ENCODE data around the gene TMED9.
"Not testable (repeated sequence)": the region's sequence is repeated elsewhere in the genome, so short reads cannot be mapped to it uniquely, and the experiment has no call there.

Gene TMED9

DNA sequence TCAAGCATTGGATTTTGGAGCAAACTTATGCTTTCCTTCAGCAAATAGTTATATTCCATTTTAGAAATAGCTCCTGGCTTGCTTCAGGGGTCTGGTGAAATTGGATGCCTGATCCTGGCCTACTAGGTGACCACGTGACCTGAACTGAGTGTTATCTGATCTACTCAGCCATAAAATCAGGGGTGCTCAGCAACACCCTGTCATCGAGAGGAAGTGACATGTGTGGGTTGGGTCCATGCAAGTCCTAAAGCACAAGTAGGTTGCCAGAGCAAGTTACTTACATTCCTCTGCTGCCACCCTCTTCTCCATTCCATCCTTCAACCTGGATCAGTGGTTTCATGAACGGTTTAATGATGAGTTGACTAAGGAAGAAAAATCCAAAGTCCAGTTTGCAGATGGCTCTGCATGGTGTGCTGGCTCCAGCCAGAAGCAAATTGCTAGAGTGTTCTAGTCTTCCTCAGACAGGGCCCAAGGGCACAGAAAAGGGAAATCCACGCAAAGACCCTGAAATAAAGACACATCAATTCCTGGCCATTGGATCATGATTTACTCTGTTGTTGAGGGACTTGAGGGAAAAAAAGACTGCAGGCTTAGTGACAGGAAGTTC lies 34.9 kb upstream of the TMED9 start:
- Histone ChIP-seq H3K27ac (no peak overlapping the region), H3K36me3 (ENCODE audit: insufficient read depth) (no peaks in the 10 kb centered on the region)

GRCh38 chr5:177557796-177558195 lies 34.2 kb upstream of the TMED9 start:
- H3K36me3 ChIP-seq (ENCODE audit: insufficient read depth) = no peaks in the 10 kb centered on the region
- no peaks in the 10 kb centered on the region for H4K20me1 ChIP-seq (ENCODE audit: insufficient read depth)
- no peak overlapping the region for H3K27ac ChIP-seq
- no peak overlapping the region for H2AFZ ChIP-seq (ENCODE audit: low read depth)
- no peak overlapping the region for H3K4me2 ChIP-seq
- TF ChIP-seq, protein P1, sequence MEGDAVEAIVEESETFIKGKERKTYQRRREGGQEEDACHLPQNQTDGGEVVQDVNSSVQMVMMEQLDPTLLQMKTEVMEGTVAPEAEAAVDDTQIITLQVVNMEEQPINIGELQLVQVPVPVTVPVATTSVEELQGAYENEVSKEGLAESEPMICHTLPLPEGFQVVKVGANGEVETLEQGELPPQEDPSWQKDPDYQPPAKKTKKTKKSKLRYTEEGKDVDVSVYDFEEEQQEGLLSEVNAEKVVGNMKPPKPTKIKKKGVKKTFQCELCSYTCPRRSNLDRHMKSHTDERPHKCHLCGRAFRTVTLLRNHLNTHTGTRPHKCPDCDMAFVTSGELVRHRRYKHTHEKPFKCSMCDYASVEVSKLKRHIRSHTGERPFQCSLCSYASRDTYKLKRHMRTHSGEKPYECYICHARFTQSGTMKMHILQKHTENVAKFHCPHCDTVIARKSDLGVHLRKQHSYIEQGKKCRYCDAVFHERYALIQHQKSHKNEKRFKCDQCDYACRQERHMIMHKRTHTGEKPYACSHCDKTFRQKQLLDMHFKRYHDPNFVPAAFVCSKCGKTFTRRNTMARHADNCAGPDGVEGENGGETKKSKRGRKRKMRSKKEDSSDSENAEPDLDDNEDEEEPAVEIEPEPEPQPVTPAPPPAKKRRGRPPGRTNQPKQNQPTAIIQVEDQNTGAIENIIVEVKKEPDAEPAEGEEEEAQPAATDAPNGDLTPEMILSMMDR (conservative IDR thresholded peaks at IDR 0.05; ENCODE audit: low read depth, low read length) = no peak
- no peak overlapping the region for H3K9ac ChIP-seq
- no peak overlapping the region for H3K4me3 ChIP-seq (IDR thresholded peaks at IDR 0.05; ENCODE audit: insufficient read depth, low read depth, low read length)
- H3K4me1 ChIP-seq (ENCODE audit: low read depth, poor library complexity, severe bottlenecking) = peaks cover 12% of the 10 kb centered on the region
- no peaks in the 10 kb centered on the region for H3K27me3 ChIP-seq (ENCODE audit: insufficient read depth, low read depth)
- H3K79me2 ChIP-seq (ENCODE audit: insufficient read depth, low read depth) = peaks cover 9% of the 10 kb centered on the region; the same call in 1 of the 2 replicates

More for the DNA sequence above, 34.9 kb upstream of the TMED9 start:
- H3K4me1 ChIP-seq (ENCODE audit: low read depth, poor library complexity, severe bottlenecking) = peaks cover 13% of the 10 kb centered on the region
- no peak overlapping the region for H3K9ac ChIP-seq
- TF ChIP-seq, protein P1 (conservative IDR thresholded peaks at IDR 0.05; ENCODE audit: low read depth, low read length) = no peak
- peaks cover 15% of the 10 kb centered on the region; the same call in 1 of the 2 replicates for H3K79me2 ChIP-seq (ENCODE audit: insufficient read depth, low read depth)
- H3K4me2 ChIP-seq = no peak overlapping the region
- H3K27me3 ChIP-seq (ENCODE audit: insufficient read depth, low read depth) = no peaks in the 10 kb centered on the region
- H4K20me1 ChIP-seq (ENCODE audit: insufficient read depth) = no peaks in the 10 kb centered on the region
- no peak overlapping the region for H2AFZ ChIP-seq (ENCODE audit: low read depth)
- H3K4me3 ChIP-seq (IDR thresholded peaks at IDR 0.05; ENCODE audit: insufficient read depth, low read depth, low read length) = no peak overlapping the region

DNA sequence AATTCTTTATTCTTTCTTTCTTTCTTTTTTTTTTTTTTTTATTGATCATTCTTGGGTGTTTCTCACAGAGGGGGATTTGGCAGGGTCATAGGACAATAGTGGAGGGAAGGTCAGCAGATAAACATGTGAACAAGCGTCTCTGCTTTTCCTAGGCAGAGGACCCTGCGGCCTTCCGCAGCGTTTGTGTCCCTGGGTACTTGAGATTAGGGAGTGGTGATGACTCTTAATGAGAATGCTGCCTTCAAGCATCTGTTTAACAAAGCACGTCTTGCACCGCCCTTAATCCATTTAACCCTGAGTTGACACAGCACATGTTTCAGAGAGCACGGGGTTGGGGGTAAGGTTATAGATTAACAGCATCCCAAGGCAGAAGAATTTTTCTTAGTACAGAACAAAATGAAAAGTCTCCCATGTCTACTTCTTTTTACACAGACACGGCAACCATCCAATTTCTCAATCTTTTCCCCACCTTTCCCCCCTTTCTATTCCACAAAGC lies 32.5 kb upstream of the TMED9 start:
- not testable (repeated sequence) for H3K27ac ChIP-seq; H3K4me2 ChIP-seq; H3K4me1 ChIP-seq (ENCODE audit: low read depth, poor library complexity, severe bottlenecking); H3K36me3 ChIP-seq (ENCODE audit: insufficient read depth); H3K27me3 ChIP-seq (ENCODE audit: insufficient read depth, low read depth); H3K79me2 ChIP-seq (ENCODE audit: insufficient read depth, low read depth); H4K20me1 ChIP-seq (ENCODE audit: insufficient read depth); H2AFZ ChIP-seq (ENCODE audit: low read depth); H3K9ac ChIP-seq; H3K4me3 ChIP-seq (IDR thresholded peaks at IDR 0.05; ENCODE audit: insufficient read depth, low read depth, low read length)

DNA sequence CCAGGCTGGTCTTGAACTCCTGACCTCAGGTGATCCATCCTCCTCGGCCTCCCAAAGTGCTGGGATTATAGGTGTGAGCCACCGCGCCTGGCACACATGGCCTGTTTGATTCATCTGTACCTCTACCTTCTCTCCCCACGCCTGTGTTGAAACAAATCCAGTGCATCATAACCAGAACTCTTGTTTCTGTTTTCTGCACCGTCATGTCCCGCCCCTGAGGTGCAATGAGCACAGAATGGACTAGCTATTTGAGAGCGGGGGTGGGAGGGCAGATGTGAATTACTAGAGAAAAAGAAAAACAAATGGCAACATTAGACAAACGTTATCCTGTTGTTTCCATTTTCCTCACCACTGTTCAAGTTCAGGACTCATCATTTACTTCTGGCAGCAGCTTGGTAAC lies 27.0 kb upstream of the TMED9 start:
- Histone ChIP-seq H3K4me2 (no peak overlapping the region), H3K27me3 (ENCODE audit: insufficient read depth, low read depth) (no peaks in the 10 kb centered on the region), H3K9ac (no peak overlapping the region), H3K79me2 (ENCODE audit: insufficient read depth, low read depth) (no peaks in the 10 kb centered on the region), H2AFZ (ENCODE audit: low read depth) (no peak overlapping the region), H3K4me1 (ENCODE audit: low read depth, poor library complexity, severe bottlenecking) (no peaks in the 10 kb centered on the region), H4K20me1 (ENCODE audit: insufficient read depth) (no peaks in the 10 kb centered on the region), H3K4me3 (IDR thresholded peaks at IDR 0.05; ENCODE audit: insufficient read depth, low read depth, low read length) (no peak overlapping the region), H3K27ac (no peak overlapping the region), H3K36me3 (ENCODE audit: insufficient read depth) (no peaks in the 10 kb centered on the region)
- TF ChIP-seq, protein P1 (conservative IDR thresholded peaks at IDR 0.05; ENCODE audit: low read depth, low read length) = no peak

DNA sequence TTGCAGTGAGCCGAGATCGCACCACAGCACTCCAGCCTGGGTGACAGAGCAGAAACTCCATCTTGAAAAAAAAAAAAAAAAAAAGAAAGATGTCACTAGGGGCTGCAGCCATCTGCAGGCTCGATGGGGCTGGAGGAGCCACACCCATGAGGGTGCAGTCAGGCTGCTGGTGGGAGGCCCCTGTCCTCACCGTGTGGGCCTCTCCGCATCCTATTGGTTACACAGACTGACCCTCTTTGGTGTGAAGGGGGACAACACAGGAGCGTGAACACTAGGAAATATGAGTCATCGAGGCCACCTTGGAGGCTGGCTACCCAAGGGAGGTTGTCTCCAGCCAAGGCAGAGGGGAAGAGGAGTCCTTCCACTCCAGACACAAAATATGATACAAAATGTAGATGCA lies 23.7 kb upstream of the TMED9 start:
- Histone ChIP-seq H3K27ac (no peak overlapping the region), H4K20me1 (ENCODE audit: insufficient read depth) (no peaks in the 10 kb centered on the region), H3K27me3 (ENCODE audit: insufficient read depth, low read depth) (no peaks in the 10 kb centered on the region), H3K4me3 (IDR thresholded peaks at IDR 0.05; ENCODE audit: insufficient read depth, low read depth, low read length) (no peak overlapping the region), H3K36me3 (ENCODE audit: insufficient read depth) (no peaks in the 10 kb centered on the region), H3K4me1 (ENCODE audit: low read depth, poor library complexity, severe bottlenecking) (no peaks in the 10 kb centered on the region), H3K9ac (no peak overlapping the region), H2AFZ (ENCODE audit: low read depth) (no peak overlapping the region), H3K79me2 (ENCODE audit: insufficient read depth, low read depth) (no peaks in the 10 kb centered on the region), H3K4me2 (no peak overlapping the region)
- TF ChIP-seq, protein P1 (conservative IDR thresholded peaks at IDR 0.05; ENCODE audit: low read depth, low read length) = no peak
